ENCODE results near the gene SMARCD2. TPM values are rescaled to one million over a fixed set of nuclear protein-coding genes. Genes with fewer than 3 reads are reported as not detected.

SMARCD2 gene
- 78.7 and 93.3 TPM in 2 replicates for total RNA-seq

DNA sequence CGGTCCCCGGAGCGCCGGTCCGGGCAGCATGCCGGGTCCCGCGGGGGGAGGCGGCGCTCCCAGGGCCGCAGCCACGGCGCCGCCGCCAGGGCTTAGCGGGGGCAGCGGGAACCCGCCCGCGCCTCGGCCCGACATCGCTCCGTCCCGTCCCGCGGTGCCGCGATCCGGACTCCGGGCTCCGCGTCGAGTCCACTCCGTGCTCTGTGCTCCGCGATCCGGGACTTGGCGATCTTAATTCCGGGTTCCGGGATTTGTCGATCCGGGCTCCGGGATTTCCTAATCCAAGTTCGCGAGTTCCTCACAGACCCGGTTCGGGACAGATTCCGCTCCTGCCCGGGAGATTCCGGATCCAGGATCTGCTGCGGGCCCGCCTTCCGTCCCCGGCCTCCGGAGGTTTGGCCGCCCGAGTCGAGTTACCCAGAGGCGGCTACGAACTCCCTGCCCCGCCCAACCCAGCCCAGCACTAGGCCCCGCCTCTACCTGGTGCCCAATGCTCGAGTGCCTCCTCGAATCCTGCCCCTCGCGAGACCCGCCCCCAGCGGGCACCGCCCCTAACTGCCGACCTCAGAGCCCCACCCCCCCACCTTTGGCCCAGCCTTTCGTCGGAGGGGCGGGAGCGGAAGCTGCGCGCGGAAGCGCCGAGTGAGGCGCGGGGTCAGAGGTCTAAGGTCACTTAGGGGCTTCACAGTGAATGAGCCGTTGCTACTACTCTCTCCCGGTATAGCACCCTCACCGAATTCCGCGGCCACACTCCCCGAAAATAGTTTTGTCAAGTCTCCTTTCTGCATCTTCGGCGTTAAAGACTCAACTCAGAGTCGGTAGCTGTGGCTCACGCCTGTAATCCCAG lies at the start of gene SMARCD2:
Gene SMARCD2 (minus strand): TSS at position 146 of the 847 bp plus-strand sequence. CDS start 11 bp downstream, at position 135.

DNA sequence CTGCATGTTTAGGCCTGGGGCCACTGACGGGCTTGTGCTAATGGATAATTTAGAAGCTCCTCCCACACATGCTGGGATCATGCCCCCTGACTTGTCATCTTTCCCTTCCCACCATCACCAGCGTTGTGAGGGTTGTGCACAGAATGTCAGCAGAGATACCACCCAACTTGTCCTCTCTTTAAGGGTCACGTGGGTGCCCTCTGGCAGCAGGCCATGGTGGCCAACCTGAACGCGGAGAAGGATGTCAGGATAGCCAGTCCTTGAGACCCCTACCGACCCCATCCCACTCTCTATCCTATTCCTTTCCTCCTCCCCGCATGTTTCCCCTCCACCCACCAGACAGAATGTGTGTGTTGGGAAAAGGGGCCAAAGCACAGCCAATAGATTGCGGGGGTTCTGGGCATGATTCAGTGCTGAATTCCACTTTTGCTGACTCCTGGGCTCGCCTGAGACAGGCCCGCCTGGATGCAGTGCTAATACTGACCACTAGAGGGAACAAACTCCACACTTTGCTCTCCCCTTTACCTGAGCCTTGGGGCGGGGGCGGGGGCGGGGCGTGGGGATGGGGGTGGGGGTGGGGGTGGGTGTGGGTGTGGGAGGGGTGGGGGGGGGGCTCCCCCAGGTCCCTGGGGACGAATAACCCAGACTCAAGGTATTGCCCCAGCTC lies 39.6 kb upstream of the SMARCD2 start, which contains the start of gene GH2:
Gene GH2 (minus strand): TSS at position 10 of the 667 bp plus-strand sequence. CDS start 143 bp downstream, outside the sequence.

DNA sequence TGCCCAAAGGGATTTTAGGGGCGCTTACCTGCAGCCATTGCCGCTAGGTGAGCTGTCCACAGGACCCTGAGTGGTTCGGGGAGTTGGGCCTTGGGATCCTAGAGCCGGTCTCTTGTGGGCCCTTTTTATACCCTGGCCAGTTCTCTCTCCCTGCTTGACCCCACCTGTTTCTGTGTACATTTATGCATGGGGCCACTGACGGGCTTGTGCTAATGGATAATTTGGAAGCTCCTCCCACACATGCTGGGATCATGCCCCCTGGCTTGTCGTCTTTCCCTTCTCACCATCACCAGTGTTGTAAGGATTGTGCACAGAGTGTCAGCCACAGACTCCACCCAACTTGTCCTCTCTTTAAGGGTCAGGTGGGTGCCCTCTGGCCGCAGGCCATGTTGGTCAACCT lies 31.1 kb upstream of the SMARCD2 start, which contains the start of gene CSH2:
Gene CSH2 (minus strand): TSS at position 101 of the 400 bp plus-strand sequence. CDS start 63 bp downstream, at position 38.

DNA sequence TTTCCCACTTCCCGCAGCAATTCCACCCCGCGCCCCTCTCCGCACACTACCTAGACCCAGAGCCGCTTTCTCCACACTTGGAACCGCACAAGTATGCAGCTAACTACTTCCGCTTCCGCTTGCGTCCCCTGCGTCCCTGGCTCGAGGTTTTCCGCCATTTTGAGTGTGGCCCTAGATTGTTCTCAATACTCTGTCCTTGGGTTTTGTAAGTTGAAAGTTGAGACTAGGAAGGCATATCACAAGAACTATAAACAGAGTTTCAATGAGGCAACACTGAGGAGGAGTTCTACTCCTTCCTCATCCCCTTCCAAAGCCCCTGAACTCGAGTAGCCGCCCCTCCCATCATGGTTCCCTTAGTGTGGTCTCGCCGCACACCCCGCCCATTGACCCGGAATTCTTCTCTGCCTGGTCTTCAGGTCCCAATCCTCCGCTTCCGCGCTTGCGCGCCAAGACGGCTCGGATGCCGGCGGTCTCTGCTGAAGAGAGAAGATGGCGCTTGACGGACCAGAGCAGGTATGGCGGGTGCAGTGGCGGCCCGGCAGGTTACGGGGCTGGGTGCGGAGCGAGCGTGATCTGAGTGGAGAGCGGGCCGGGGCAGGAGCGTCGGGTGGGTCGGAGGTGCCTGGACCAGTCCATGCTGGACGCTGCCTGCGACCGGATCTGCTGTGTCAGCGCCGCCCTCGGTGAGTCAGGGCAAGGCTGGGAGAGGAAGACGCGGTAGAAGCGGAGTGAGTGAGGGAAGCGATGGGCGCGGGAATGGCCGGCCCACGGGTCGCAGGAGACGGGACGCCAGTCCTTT lies 15.3 kb downstream of the SMARCD2 start, which contains the start of the genes FTSJ3 and PSMC5:
Gene FTSJ3 (minus strand): TSS at position 662 of the 799 bp plus-strand sequence. CDS start 761 bp downstream, outside the sequence.
Gene PSMC5 (plus strand): TSS at position 430 of the 799 bp plus-strand sequence. CDS start 60 bp downstream, at position 490.

Other genes with a start within 250 kb of the SMARCD2 start
- gene TACO1, start 241.8 kb downstream of the SMARCD2 start, total RNA-seq = 14.5 and 15.6 TPM in 2 replicates
- gene MAP3K3, start 220.3 kb downstream of the SMARCD2 start, total RNA-seq = 20.1 and 28.2 TPM in 2 replicates
- gene LIMD2, start 142.6 kb downstream of the SMARCD2 start, total RNA-seq = 1.8 and 3.8 TPM in 2 replicates
- 13.9 and 16.5 TPM in 2 replicates for gene STRADA, start 100.9 kb downstream of the SMARCD2 start, total RNA-seq
- 55.9 and 79.0 TPM in 2 replicates for gene CCDC47, start 69.1 kb downstream of the SMARCD2 start, total RNA-seq
- 45.1 and 62.3 TPM in 2 replicates for gene DDX42, start 68.5 kb downstream of the SMARCD2 start, total RNA-seq
- 58.3 and 69.9 TPM in 2 replicates for gene PSMC5, start 15.3 kb downstream of the SMARCD2 start, total RNA-seq
- gene FTSJ3, start 15.0 kb downstream of the SMARCD2 start, total RNA-seq = 51.3 and 54.5 TPM in 2 replicates
- not detected in 2 replicates for gene CSH2, start 31.0 kb upstream of the SMARCD2 start, total RNA-seq
- gene GH2, start 39.3 kb upstream of the SMARCD2 start, total RNA-seq = not detected in 2 replicates
- gene CSH1, start 53.9 kb upstream of the SMARCD2 start, total RNA-seq = not detected in 2 replicates
- gene CSHL1, start 68.6 kb upstream of the SMARCD2 start, total RNA-seq = not detected in 2 replicates
- not detected in 2 replicates for gene GH1, start 76.2 kb upstream of the SMARCD2 start, total RNA-seq
- 0.18 and 0.43 TPM in 2 replicates for gene CD79B, start 89.6 kb upstream of the SMARCD2 start, total RNA-seq
- gene SCN4A, start 130.2 kb upstream of the SMARCD2 start, total RNA-seq = under 0.01 TPM in 1 of 2 replicates, not detected in the other
- 0.28 and 0.57 TPM in 2 replicates for gene PRR29, start 155.7 kb upstream of the SMARCD2 start, total RNA-seq
- gene ICAM2, start 177.9 kb upstream of the SMARCD2 start, total RNA-seq = 1.4 and 3.1 TPM in 2 replicates

Measured in smooth muscle cell of bladder (primary cell).